Central memory CD8-positive, alpha-beta T cell (primary cell): ENCODE results near the gene ZNF467.

Experiments
- ATAC-seq: fragments of 150-1000 bp; cut with Tn5 transposase; replicated peaks from 2 replicates; pipeline ENCODE4 v1.10.0; 2022; ENCODE audit warnings: mild to moderate bottlenecking, moderate FRiP score, moderate number of reproducible peaks; ENCODE audit not compliant: poor library complexity, severe bottlenecking; ENCODE audit errors: extremely low read depth
- DNase-seq, 2 donors: peaks; one replicate each; pipeline ENCODE4 v3.0.0; 2021; ENCODE audit warnings: low spot score in 2 of 2
- H3K27ac Mint-ChIP-seq: one replicate; pipeline ENCODE4 v1.8.0; 2022; ENCODE audit warnings: low read depth, mild to moderate bottlenecking, moderate library complexity, mixed read lengths
- H3K27me3 Mint-ChIP-seq: one replicate; pipeline ENCODE4 v1.8.0; 2022; ENCODE audit warnings: mixed read lengths
- H3K36me3 Mint-ChIP-seq: one replicate; pipeline ENCODE4 v1.8.0; 2022; ENCODE audit warnings: mild to moderate bottlenecking, moderate library complexity, mixed read lengths; ENCODE audit not compliant: insufficient read depth
- H3K4me1 Mint-ChIP-seq: one replicate; pipeline ENCODE4 v1.8.0; 2022; ENCODE audit warnings: mixed read lengths
- H3K4me3 Mint-ChIP-seq: one replicate; pipeline ENCODE4 v1.8.0; 2022; ENCODE audit warnings: mild to moderate bottlenecking, moderate library complexity, mixed read lengths
- H3K9me3 Mint-ChIP-seq: one replicate; pipeline ENCODE4 v1.8.0; 2022; ENCODE audit warnings: mixed read lengths

The ZNF467 gene

DNA sequence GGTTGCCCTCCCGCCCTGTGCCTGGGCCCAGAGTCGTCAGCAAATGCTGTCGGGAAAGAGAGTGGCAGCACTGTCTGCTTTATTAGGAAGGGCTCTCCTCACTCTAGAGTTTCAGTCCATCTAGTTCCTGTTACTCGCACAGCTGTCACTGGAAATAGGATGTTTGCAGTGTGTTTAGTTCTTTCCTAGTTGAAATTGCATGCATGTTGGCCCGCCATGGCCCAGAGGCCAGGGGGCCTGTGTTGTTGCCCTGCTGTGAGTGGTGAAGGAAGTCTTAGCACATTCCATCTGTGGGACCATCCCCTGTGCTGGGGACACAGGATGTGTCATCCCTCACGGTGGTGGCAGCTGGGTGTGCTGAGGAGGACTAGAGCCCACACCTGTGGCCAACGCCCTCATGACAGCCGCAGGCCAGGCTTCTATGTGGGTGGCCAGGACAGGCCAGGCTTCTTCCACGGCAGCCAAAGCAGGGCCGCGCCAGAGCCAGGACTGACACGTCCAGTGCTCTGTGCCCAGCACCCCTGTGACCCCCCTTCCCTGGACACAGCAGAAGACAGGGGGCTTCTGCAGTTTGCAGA is 45.4 kb downstream of the ZNF467 start:
- no peak for DNase-seq
- H3K27ac Mint-ChIP-seq, result no peak overlapping the region
- no peaks in the 10 kb centered on the region for H3K4me1 Mint-ChIP-seq
- no peaks in the 10 kb centered on the region for H3K27me3 Mint-ChIP-seq
- H3K4me3 Mint-ChIP-seq, result no peak overlapping the region
- peaks cover 12% of the 10 kb centered on the region for H3K36me3 Mint-ChIP-seq
- no peak for ATAC-seq
- H3K9me3 Mint-ChIP-seq, result no peaks in the 10 kb centered on the region

DNA sequence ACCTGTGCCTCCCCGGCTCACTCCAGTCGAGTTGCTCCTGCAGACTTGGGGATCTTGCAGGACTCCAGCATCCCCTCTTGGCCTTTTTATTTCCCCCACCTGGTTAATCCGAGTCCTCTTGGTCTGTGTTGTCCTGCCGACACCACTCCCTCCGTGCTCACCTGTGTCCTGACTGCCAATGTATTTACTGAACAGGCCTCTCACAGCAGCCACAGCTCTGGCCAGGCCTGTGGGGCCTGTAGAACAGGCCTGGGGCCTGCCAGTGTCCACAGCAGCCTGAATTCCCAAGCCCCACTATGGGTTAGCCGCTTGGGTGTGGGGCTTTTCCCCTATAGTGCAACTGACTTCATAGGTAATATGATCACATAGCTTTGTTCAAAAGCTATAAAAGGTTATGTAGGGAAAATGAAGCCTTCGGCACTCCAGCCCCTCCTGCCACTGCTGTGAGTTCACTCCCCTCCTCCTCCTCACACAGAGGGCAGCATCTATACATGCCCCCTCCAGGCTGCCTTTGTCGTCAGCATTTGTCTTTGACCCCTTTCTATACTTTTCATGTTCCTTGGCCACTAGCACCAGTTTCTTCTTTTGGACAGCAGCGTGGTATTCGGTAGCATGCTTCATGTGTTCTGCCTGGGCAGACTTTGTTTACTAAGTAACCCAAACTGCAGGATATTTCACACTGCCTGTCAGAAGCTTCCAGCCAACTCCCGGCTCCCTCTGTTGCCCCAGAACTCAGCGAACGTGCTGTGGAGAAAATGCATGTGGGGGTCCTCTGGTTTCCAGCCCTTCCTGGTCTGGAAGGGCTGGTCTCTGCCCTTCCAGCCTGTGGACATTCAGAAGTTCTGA is 46.1 kb downstream of the ZNF467 start:
- ATAC-seq, result no peak

DNA sequence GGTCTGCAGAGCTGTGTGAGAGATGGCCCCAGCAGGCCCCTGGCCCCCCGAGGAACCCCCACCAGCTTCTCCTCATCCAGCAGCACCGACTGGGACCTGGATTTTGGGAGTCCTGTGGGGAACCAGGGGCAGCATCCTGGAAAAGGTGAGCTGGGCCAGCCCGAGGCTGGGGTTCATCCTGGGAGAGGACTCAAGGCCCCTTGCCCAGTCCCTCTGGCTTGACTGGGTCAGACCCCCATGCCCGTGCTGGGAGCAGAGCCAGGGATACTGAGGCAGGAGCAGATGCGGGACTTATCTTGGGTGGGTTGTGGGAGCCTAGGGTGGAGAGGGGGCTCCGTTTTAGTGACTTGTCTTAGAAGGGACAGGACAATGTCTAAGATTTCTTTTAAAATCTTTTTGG is 47.5 kb downstream of the ZNF467 start:
- ATAC-seq (no peak), DNase-seq (no peak)
- Mint-ChIP-seq H3K36me3 (peaks cover 15% of the 10 kb centered on the region), H3K4me3 (no peak overlapping the region), H3K27me3 (no peaks in the 10 kb centered on the region), H3K9me3 (no peaks in the 10 kb centered on the region), H3K27ac (peak overlapping the region; percentile 25), H3K4me1 (no peaks in the 10 kb centered on the region)

More for the DNA sequence above, 46.1 kb downstream of the ZNF467 start:
- Mint-ChIP-seq H3K4me1 (no peaks in the 10 kb centered on the region), H3K27me3 (no peaks in the 10 kb centered on the region), H3K27ac (no peak overlapping the region), H3K9me3 (no peaks in the 10 kb centered on the region), H3K4me3 (no peak overlapping the region), H3K36me3 (peaks cover 13% of the 10 kb centered on the region)
- DNase-seq, result no peak

DNA sequence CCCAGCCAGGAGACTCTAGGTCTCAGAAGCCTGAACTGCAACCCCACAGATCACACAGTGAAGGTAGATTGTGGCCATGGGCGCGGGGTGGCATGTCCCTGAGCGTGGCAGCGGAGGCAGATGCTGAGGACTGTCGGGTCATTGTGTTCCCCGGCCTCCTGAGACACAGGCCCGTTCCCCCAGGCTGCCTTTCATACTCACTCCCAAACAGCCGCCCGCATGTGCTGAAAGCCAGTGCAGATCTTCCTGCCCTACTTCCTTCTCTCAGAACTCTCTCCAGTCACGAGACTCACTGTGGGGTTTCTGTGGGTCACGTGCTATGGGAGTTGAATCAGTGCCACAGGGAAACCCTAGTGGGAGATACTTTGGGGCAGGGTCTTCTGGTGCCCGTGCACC is 48.0 kb downstream of the ZNF467 start:
- Mint-ChIP-seq H3K27me3 (no peaks in the 10 kb centered on the region), H3K4me1 (peaks cover 4% of the 10 kb centered on the region), H3K9me3 (no peaks in the 10 kb centered on the region), H3K27ac (peak overlapping the region; percentile 25), H3K4me3 (no peak overlapping the region), H3K36me3 (peaks cover 18% of the 10 kb centered on the region)
- DNase-seq (no peak), ATAC-seq (no peak)

DNA sequence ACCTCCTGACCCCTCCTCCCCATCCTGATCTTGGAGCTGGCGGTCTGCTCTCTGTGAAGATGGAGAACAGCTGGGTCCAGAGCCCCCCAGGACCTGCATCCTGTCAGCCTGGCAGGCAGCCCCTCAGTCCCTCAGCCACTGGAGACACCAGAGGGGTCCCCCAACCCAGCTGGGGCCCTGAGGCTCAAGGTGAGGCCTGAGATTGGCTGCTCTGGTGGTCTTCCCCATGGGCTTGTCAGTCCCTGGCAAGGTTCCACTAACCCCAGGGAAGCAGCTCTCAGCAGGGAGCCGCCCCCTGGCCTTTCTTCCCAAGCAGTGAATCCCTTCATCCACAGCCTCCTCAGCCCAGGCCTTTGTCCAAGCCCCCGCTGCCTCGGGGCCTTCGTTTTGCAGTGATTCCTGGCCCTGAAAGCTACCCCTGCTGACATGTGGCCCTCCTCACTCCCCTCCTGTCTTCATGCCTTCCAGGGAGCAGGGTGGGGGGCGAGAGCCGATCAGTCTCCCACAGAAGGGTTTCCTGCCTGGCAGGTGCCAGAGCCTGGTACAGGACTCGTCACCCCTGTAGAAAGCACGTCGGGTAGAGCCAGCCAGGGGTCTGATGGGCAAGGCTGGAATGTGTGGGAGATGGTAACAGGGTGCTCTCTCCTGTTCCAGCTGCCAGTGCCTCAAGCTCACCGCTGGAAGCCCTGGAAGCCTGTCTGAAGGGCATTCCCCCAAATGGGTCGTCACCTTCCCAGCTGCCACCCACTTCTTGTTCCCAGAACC is 48.5 kb downstream of the ZNF467 start:
- no peaks in the 10 kb centered on the region for H3K9me3 Mint-ChIP-seq
- H3K27ac Mint-ChIP-seq, result no peak overlapping the region
- H3K27me3 Mint-ChIP-seq, result no peaks in the 10 kb centered on the region
- no peak for ATAC-seq
- H3K4me1 Mint-ChIP-seq, result peaks cover 10% of the 10 kb centered on the region
- DNase-seq, result no peak
- peaks cover 18% of the 10 kb centered on the region for H3K36me3 Mint-ChIP-seq
- H3K4me3 Mint-ChIP-seq, result no peak overlapping the region

DNA sequence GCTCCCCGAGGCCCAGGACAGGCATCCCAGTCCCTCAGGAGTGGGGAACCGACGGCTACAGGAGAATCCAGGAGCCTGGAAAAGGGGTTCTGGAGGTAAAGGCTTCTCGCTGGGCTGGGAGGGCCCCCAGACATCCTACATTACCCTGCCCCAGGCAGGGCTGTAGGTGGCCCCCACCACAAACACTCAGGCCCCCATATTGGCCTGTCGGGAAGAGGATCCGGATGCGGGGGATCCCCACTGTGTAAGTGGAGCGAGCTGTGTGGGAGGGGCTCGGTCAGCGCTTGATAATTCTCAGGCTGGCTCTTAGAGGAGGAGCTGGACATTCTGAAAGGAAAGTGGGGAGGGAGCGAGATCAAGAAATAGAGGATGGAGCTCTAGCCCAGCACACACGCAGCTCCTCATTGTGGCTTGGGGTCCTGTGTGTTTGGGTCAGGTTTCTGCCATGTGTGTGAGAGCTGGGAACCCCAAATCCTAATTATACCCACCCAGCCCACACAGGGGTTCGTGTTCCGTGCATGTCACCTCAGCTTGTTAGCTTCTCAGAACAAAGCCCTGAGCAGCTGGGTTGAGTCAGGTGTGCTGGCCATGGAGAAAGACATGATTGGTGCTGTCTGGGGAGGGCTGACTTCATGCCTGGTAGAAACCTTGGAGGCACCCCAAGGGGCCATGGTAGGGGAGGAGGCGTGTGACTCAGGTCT is 49.4 kb downstream of the ZNF467 start:
- Mint-ChIP-seq H3K27me3 (no peaks in the 10 kb centered on the region), H3K36me3 (peaks cover 17% of the 10 kb centered on the region), H3K4me3 (no peak overlapping the region), H3K4me1 (peaks cover 11% of the 10 kb centered on the region), H3K9me3 (no peaks in the 10 kb centered on the region), H3K27ac (no peak overlapping the region)
- DNase-seq, result no peak
- ATAC-seq, result no peak

DNA sequence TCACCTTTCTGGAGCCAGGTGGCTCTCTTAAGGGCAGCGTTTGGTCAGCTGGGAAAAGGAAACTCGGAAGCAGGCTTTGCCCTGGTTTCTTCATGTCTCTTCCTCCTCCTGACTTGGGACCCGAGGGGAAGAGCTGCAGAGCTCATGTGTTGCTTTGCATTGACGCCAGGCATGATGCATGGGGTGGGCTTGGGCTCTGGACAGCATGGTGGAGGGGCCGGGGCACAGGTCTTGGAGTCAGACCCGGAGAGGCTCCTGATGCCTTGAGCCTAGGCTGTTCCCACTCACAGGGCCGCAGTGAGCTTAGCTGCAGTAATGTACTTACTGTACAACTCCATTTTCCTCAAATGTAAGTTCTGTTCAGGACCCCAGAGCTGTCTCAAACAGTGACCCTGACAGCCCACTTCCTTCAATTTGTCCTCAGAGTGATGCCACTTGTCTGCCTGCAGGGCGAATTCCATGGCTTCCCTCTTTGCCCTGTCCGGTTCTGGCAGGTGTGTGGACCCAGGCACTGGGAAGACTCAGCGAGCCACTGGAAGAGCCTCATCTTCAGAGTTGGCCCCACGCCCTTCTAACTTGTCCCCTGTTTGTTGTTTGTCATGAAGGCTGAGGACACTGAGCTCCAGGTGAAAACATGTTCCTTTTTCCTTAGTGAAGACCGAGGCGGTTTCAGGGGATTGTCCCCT is 50.2 kb downstream of the ZNF467 start:
- Mint-ChIP-seq H3K36me3 (peaks cover 18% of the 10 kb centered on the region), H3K9me3 (no peaks in the 10 kb centered on the region), H3K27ac (no peak overlapping the region), H3K4me1 (peaks cover 11% of the 10 kb centered on the region), H3K4me3 (no peak overlapping the region), H3K27me3 (no peaks in the 10 kb centered on the region)
- DNase-seq (no peak), ATAC-seq (no peak)

DNA sequence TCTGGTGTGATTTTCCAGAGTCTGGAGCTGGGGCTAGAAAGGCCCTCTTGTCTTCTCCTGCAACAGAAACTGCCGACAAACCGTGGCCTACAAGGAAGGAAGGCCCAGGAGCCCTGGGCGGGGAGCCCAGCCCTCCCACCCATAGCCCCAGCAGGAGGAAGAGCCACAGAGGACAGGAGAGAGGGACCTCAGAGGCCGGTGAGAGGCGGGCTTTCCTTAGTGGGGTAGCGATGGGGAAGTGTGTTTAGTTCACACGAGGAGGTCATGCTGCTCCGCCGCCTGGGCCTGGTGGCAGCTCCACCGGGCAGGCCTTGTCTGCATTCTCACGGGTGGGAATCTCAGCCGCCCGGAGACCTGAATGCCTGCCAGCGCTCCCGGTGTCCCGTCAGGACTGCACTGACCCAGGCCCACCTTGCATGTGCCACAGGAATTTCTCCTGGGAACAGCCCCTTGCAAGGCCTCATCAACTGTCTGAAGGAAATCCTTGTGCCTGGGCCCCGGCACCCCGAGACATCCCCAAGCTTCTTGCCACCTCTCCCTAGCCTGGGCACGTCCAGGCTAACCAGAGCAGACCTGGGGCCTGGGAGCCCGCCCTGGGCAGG is 50.9 kb downstream of the ZNF467 start:
- H3K36me3 Mint-ChIP-seq, result peaks cover 18% of the 10 kb centered on the region
- no peak overlapping the region for H3K27ac Mint-ChIP-seq
- ATAC-seq (no peak), DNase-seq (no peak)
- H3K4me3 Mint-ChIP-seq, result no peak overlapping the region
- H3K9me3 Mint-ChIP-seq, result no peaks in the 10 kb centered on the region
- H3K4me1 Mint-ChIP-seq, result peaks cover 11% of the 10 kb centered on the region
- H3K27me3 Mint-ChIP-seq, result no peaks in the 10 kb centered on the region

DNA sequence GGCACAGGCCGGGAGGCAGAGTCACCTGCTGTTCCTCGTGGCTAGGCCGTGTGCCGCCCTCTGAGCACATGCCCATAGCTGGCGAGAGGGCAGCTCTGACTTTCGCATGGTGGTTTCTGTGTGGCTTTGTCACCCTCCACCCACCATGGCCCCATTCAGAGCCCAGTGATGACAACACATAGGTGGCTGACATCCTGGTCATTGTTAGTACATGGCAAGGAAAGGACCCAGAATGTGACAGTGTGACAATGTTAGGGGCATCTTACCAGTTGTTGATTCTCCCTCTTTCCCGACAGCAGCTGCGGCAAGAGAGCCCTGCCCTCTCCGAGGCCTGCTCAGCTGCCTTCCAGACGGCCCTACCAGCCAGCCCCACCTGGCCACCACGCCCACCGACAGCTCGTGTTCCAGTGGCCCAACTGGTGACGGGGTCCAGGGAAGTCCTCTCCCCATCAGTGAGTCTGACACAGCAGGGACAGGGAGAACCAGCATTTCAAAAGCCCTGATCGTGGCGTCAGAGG is 52.2 kb downstream of the ZNF467 start:
- H3K27ac Mint-ChIP-seq, result no peak overlapping the region
- H3K9me3 Mint-ChIP-seq, result no peaks in the 10 kb centered on the region
- H3K36me3 Mint-ChIP-seq, result peaks cover 16% of the 10 kb centered on the region
- DNase-seq (no peak), ATAC-seq (no peak)
- no peak overlapping the region for H3K4me3 Mint-ChIP-seq
- peaks cover 17% of the 10 kb centered on the region for H3K4me1 Mint-ChIP-seq
- no peaks in the 10 kb centered on the region for H3K27me3 Mint-ChIP-seq

DNA sequence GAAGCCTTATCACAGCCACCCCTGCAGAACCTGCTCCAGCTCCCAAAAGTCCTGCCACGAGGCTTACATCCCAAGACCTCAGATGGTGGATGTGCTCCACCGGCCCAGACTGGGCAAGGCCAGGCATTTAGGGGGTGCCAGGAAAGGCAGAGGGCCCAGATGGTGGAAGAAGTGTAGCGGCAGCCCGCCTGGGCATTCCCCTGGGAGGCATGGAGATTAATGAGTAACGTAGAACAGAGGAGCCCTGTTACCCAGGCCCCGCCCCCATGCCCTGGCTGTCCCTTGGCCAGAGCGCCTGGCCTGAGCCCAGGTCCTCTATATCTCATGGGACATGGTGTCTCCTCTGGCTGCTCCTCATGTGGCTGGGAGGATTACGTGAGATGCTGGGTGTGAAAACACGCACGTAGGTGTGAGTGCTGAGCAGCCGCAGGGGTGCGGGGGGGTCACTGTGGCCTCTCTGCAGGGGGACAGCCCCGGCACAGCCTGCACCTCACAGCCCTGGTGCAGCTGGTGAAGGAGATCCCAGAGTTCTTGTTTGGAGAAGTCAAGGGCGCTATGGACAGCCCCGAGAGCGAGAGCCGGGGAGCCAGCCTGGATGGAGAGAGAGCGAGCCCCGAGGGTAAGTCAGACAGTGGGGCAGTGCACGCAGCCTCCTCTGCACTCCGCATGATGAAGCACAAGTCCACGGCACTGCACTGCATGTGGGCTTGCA is 52.9 kb downstream of the ZNF467 start:
- H3K4me1 Mint-ChIP-seq, result peaks cover 23% of the 10 kb centered on the region
- no peak for DNase-seq

DNA sequence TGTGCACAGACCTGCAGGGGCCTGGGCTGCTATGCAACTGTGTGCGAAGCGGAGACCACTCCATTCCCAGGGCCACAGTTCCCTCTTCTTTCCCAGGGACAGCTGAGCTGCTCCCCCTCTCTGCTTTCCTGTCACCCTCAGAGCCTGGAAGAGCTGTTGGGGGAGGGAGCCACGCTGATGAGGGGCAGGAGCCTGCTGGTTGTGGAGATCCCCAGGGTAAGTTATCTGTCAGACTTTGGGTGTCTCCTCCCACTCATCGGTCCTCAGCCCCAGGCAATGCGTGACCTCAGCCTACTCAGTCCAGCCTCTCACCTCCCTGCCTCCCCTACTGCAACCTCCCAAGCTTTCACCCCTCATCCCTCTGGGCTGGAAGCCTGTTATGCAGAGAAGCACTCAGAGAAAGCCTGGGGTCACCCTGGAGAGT is 53.5 kb downstream of the ZNF467 start:
- ATAC-seq, result no peak
- Mint-ChIP-seq H3K4me3 (no peak overlapping the region), H3K4me1 (peaks cover 29% of the 10 kb centered on the region), H3K36me3 (peaks cover 14% of the 10 kb centered on the region), H3K27ac (no peak overlapping the region), H3K9me3 (no peaks in the 10 kb centered on the region), H3K27me3 (no peaks in the 10 kb centered on the region)
- no peak for DNase-seq

More for the DNA sequence above, 52.9 kb downstream of the ZNF467 start:
- no peaks in the 10 kb centered on the region for H3K9me3 Mint-ChIP-seq
- peaks cover 15% of the 10 kb centered on the region for H3K36me3 Mint-ChIP-seq
- no peak for ATAC-seq
- no peaks in the 10 kb centered on the region for H3K27me3 Mint-ChIP-seq
- no peak overlapping the region for H3K4me3 Mint-ChIP-seq
- H3K27ac Mint-ChIP-seq, result peak overlapping the region; percentile 55
